ENCODE data around the gene NCF1.
"Not testable (repeated sequence)": the region's sequence is repeated elsewhere in the genome, so short reads cannot be mapped to it uniquely, and the experiment has no call there.

Gene NCF1

DNA sequence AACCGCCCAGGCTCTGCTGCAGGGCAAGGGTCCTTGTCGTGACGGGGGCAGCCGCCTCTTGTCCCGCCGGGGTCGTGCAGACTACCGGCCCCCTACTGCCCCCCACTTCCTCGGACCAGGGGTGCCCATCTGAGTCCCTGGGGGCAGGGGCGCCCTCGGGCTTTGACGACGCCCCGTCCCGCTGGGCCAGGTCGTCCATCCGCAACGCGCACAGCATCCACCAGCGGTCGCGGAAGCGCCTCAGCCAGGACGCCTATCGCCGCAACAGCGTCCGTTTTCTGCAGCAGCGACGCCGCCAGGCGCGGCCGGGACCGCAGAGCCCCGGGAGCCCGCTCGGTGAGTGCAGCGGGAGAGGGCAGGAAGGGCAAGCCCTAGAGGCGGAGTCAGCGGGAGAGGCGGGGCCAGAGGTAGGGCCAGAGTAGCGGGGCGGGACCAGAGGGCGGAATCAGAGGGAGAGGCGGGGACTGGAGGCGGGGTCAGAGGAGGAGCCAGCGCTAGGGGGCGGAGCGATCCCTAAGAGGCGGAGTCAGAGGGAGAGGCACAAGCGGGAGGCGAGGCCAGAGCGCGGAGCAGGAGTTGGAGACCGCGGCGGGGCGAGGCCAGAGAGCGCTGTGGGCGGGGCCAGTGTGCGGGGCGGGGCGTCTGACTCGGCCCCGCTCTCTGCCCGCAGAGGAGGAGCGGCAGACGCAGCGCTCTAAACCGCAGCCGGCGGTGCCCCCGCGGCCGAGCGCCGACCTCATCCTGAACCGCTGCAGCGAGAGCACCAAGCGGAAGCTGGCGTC is 14.7 kb downstream of the NCF1 start:
- DNase-seq (ENCODE audit: low read depth) = peak; percentile 88

DNA sequence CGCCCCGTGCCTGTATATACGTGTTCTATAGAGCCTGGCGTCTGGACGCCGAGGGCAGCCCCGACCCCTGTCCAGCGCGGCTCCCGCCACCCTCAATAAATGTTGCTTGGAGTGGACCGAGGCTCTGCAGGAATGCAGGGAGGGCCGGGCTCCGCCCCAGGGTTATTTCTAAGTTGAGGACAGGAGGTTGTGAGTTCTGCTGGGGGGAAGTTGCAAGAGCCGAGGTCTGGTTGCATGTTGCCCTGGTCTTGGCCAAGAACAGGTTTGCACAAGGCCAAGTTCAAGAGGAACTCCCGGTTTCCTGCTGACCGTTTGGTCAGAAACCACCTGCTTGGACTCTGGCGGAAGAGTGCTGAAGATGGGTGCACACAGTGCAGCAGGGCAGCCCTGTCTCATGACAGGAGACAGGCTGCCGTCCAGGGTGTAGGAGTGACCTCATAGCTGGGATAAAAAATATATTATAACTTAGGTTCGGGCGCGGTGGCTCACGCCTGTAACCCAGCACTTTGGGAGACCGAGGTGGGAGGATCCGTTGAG is 15.5 kb downstream of the NCF1 start:
- not testable (repeated sequence) for DNase-seq (ENCODE audit: low read depth)

GRCh38 chr7:74797848-74798622 is 24.2 kb downstream of the NCF1 start:
- DNase-seq (ENCODE audit: low read depth) = not testable (repeated sequence)

GRCh38 chr7:74798644-74799043 is 24.8 kb downstream of the NCF1 start:
- not testable (repeated sequence) for DNase-seq (ENCODE audit: low read depth)

- not testable (repeated sequence) for DNase-seq (ENCODE audit: low read depth)
Observed at GRCh38 chr7:74815882-74816281, 42.1 kb downstream of the NCF1 start.

DNA sequence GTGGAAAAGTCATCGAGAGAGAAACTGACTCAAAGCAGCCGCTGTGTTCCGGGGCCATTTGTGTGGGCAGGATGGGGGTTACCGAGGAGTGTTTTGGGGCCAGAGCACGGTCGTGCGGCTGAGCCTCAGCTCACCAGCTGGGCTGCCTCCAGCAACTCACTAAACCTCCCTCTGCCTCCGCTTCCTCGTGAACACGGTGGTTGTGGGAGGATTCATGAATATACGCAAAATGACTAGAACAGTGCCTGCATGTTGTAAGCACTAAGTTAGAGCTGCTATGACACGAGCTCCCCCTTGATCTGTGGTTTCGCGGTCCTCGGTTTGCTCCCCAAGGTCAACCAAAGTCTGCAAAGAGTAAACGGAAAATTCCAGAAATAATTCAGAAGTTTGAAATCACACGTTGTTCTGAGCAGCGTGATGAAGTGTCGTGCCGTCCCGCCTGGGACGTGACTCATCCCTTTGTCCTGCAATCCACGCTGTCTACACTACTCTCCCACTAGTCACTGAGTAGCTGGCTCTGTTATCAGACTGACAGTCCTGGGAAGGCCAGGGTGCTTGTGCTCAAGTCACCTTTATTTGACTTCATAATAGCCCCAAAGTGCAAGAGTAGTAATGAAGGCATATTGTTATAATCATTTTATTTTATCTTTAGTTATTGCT is 46.5 kb downstream of the NCF1 start:
- not testable (repeated sequence) for DNase-seq (ENCODE audit: low read depth)

- DNase-seq (ENCODE audit: low read depth) = not testable (repeated sequence)
Observed at GRCh38 chr7:74821259-74821658, 47.4 kb downstream of the NCF1 start.

DNA sequence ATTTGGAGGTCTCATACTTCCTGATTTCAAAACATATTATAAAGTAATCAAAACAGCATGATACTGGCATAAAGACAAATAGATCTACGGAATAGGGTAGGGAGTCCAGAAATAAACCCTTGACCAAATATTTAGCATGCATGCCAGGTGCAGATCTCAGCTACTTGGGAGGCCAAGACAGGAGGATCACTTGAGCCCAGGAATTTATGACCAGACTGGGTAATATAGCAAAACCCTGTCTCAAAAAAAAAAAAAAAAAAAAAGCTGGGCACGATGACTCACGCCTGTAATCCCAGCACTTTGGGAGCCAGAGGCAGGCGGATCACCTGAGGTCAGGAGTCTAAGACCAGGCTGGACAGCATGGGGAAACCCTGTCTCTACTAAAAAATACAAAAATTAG is 56.1 kb downstream of the NCF1 start:
- not testable (repeated sequence) for DNase-seq (ENCODE audit: low read depth)

DNA sequence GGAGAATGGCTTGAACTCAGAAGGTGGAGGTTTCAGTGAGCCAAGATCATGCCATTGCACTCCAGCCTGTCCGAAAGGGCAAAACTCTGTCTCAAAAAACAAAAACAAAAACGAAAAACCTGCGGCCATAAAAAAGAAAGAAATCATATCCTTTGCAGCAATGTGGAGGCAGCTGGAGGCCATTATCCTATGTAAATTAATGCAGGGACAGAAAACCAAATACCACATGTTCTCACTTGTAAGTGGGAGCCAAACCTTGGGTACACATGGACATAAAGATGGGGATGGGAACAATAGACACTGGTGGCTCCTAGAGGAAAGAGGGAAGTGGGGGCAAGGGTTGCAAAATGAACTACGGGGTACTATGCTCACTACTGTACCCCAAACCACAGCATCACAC is 56.6 kb downstream of the NCF1 start:
- DNase-seq (ENCODE audit: low read depth) = not testable (repeated sequence)
